GM13977 (cell line): ENCODE data around the gene SLC12A9.

Source experiments
- DNase-seq: peaks from one replicate; pipeline ENCODE4 v3.0.0; 2012; ENCODE audit warnings: low spot score
- CTCF ChIP-seq: IDR thresholded peaks from 2 replicates; pipeline ENCODE4 v1.5.1; 2012; ENCODE audit warnings: mild to moderate bottlenecking, control low read depth; ENCODE audit not compliant: insufficient read depth; ENCODE audit errors: extremely low read depth, missing control alignments
- in situ Hi-C: fragments of 300-500 bp; cut with MboI; formaldehyde crosslinking; loops from one replicate; pipeline ENCODE4 v1.12.0; 2022; ENCODE audit warnings: low sequenced_read_pairs, low pct_unique_long_range_greater_than_20kb, mixed read lengths, inconsistent platforms; ENCODE audit not compliant: unreplicated experiment

SLC12A9 gene

GRCh38 chr7:100878013-100878412, 25.5 kb downstream of the SLC12A9 start:
- no peak for DNase-seq
- in situ Hi-C loops: no loop called here
- TF ChIP-seq CTCF: no peak

- in situ Hi-C loops: no loop called here
- no peak for DNase-seq
- no peak for TF ChIP-seq CTCF
These were observed 26.2 kb downstream of the SLC12A9 start for GRCh38 chr7:100878685-100879084.

- no peak for TF ChIP-seq CTCF
- in situ Hi-C loops: no loop called here
- DNase-seq: no peak
These were observed 27.3 kb downstream of the SLC12A9 start for GRCh38 chr7:100879685-100880261.

GRCh38 chr7:100880645-100881044, 28.1 kb downstream of the SLC12A9 start:
- no peak for TF ChIP-seq CTCF
- in situ Hi-C loops: no loop called here
- no peak for DNase-seq

GRCh38 chr7:100881136-100881535, 28.6 kb downstream of the SLC12A9 start:
- in situ Hi-C loops: no loop called here

GRCh38 chr7:100882201-100882600, 29.7 kb downstream of the SLC12A9 start:
- in situ Hi-C loops: no loop called here
- no peak for TF ChIP-seq CTCF
- no peak for DNase-seq

More at GRCh38 chr7:100881136-100881535, 28.6 kb downstream of the SLC12A9 start:
- DNase-seq: no peak
- TF ChIP-seq CTCF: no peak

- DNase-seq: no peak
- TF ChIP-seq CTCF: no peak
- in situ Hi-C loops: no loop called here
These were observed 30.4 kb downstream of the SLC12A9 start for GRCh38 chr7:100882785-100883526.
